ENCODE data around the gene HPS4.

The HPS4 gene

DNA sequence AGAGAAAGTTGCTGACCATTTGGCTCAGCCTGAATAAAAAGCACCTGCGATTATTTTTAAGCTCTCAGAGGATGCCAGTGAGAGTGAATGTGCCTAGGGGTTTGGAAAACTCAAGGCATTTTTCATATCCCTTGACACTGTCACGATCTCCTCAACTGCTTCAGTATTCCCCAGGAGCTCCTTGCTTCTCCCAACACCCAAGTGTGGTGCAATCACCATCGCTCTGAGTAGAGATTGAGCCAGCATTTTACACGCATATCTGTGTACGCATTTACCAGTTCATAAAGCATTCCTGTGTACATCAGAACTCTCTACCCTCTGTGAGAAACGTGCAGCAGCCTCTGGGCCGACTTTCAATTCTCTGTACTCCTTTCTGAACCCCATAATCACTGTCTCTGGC lies 1.4 kb upstream of the HPS4 start:
- peak in 1 of 2 experiments; percentile 38 for DNase-seq
- TF ChIP-seq POLR2A (IDR thresholded peaks at IDR 0.05; ENCODE audit: low read length) (no peak), GATA1 (IDR thresholded peaks at IDR 0.05; ENCODE audit: low read depth, low read length) (no peak)

DNA sequence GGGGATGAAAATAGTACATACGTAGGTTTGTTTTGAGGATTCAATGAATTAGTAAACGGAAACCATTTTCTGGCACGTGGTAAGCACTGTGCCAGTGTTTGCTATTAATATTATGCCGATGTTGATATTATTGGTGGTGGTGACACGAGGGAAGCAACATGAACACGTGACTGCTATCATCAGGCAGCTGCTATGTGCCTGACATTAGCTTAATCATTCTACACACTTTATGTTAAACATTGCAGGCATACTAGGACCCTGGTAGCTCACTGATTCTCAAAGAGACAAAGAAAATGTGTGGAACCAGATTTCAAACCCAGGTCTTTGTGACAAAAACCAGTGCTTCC lies 750 bp upstream of the HPS4 start:
- DNase-seq: peak in 1 of 2 experiments; percentile 79
- TF ChIP-seq GATA1 (IDR thresholded peaks at IDR 0.05; ENCODE audit: low read depth, low read length) (no peak), POLR2A (IDR thresholded peaks at IDR 0.05; ENCODE audit: low read length) (no peak)

DNA sequence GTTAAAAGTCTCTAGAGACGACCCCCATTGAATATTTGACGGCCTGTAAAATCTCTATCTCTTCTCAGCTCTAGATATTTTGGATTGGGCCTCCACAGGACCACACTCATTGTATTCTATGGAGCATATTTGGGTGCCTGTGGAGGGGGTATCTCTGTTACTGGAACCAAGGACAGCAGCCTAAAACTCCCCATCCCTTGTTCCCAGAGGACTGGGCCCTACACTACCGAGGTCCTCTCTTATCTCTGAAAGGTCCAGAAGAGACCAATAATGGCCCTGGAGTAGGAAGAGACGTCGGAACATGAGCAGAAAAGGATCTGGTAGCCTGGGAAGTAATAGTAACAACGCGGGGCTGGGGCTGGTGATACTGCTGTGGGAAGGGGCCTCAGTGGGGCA lies 542 bp downstream of the HPS4 start:
- DNase-seq: no peak
- TF ChIP-seq GATA1 (IDR thresholded peaks at IDR 0.05; ENCODE audit: low read depth, low read length) (no peak), POLR2A (IDR thresholded peaks at IDR 0.05; ENCODE audit: low read length) (no peak)

DNA sequence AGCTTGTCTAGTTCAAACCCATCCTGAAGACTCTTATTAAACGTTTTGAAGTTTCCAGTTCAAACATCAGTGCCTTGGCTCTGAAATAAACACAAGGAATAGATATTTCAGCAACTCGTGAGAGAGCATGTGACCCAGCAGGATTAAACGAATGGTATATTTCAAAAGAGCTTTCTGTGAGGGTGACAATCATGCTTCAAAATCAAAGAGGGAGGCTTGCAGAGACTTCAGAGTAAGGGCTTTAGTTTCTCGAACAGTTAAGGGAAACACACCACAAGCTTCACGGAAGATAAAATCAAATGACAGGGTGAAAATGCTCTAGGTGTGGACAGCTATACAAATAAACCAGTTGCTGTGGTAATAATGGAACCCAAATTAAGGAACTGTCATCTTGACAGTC lies 1.4 kb downstream of the HPS4 start:
- peak; percentile 57 to 68 for DNase-seq
- TF ChIP-seq GATA1 (IDR thresholded peaks at IDR 0.05; ENCODE audit: low read depth, low read length) (no peak), POLR2A (IDR thresholded peaks at IDR 0.05; ENCODE audit: low read length) (no peak)

DNA sequence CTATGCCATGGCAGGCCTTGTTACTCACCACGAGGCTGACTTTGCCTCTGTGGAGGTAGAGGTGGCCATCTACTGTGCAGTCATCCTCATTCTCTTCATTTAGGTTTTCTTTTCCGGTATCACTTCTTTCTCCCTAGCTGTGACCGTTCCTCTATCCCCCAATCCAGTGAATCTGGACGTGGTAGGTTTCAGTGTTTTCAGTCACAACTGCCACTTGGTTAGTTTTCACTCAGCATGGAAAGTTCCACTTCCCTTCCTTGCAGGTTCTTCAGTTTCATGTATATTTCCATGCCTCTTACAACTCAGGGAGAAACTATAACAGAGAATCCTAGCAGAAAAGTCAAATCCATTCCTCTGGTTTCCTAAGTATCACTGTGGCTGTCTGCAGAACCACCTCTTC lies 1.9 kb downstream of the HPS4 start:
- TF ChIP-seq GATA1 (IDR thresholded peaks at IDR 0.05; ENCODE audit: low read depth, low read length): no peak
- no peak for TF ChIP-seq POLR2A (IDR thresholded peaks at IDR 0.05; ENCODE audit: low read length)
- DNase-seq: peak in 1 of 2 experiments; percentile 51

DNA sequence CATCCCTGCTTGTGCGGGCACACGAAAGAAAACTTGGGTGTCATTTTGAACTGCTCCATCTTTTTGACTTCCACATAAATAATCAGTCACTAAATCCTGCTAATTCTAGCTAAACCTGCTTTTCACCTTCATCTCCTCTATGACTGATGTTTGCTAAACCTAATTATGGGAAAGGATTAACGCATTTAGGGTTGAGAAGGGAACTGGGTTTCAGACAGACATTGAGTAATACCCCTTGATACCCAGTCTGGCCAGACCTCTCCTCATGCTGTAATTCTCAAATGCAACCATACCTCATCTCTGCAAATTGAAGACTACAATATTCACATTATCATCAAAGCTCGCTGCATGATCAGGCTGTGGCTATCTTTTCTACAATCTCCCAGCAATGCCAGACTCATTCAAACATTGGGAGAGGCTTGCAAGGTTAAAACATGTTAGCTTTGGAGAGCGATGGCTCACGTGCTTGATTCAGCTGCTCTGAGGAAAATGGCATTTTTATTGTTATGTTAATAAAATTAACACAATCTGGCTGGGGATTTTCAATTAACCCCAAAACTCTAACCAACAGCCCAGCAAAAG lies 2.4 kb downstream of the HPS4 start:
- TF ChIP-seq GATA1 (IDR thresholded peaks at IDR 0.05; ENCODE audit: low read depth, low read length): no peak
- no peak for TF ChIP-seq POLR2A (IDR thresholded peaks at IDR 0.05; ENCODE audit: low read length)
- DNase-seq: peak; percentile 36 to 51

DNA sequence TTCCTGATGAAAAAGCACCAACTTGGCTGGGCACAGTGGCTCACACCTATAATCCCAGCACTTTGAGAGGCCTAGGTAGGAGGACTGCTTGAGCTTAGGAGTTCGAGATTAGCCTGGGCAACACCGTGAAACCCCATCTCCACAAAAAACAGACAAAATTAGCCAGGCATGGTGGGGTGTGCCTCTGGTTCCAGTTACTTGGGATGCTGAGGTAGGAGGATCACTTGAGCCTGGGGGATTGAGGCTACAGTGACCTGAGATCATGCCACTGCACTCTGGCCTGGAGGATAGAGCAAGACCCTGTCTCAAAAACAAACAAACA lies 3.0 kb downstream of the HPS4 start:
- DNase-seq: no peak

DNA sequence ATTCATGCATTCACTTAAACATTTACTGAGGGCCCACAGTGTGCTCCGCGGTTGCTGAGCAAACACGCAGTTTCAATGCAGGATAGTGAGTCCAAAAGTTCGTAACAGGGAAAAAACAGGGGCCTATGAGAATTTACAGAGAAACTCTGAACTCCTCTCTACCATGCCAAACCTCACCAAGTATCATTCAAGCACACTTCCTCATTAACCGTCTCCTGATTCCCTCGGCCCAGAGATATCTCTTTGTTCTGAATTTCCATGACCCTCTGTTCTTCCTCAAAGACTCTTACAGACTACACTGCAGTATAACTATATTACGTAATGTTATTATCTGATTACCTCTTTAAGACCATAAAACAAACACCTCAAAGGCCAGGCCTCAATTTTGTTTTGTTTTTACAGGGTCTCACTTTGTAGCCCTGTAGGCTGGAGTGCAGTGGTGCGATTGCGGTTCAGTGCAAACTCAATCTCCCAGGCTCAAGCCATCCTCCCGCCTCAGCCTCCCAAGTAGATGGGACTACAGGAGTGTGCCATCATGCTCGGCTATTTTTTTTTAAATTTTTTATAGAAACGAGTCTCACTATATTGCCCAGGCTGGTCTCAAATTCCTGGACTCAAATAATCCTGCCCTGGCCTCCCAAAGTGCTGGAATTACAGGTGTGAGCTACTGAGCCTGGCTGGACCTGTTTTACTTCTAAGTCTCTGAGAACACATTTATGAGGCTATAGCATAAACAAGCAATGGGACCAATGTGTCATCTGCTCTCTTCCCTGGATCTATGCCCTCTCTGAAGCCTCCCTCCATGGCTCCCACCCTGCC lies 3.6 kb downstream of the HPS4 start:
- peak in 1 of 2 experiments; percentile 51 for DNase-seq
- TF ChIP-seq GATA1 (IDR thresholded peaks at IDR 0.05; ENCODE audit: low read depth, low read length) (no peak), POLR2A (IDR thresholded peaks at IDR 0.05; ENCODE audit: low read length) (peak; percentile 80)

More for the DNA sequence above, 3.0 kb downstream of the HPS4 start:
- TF ChIP-seq POLR2A (IDR thresholded peaks at IDR 0.05; ENCODE audit: low read length) (no peak), GATA1 (IDR thresholded peaks at IDR 0.05; ENCODE audit: low read depth, low read length) (no peak)

DNA sequence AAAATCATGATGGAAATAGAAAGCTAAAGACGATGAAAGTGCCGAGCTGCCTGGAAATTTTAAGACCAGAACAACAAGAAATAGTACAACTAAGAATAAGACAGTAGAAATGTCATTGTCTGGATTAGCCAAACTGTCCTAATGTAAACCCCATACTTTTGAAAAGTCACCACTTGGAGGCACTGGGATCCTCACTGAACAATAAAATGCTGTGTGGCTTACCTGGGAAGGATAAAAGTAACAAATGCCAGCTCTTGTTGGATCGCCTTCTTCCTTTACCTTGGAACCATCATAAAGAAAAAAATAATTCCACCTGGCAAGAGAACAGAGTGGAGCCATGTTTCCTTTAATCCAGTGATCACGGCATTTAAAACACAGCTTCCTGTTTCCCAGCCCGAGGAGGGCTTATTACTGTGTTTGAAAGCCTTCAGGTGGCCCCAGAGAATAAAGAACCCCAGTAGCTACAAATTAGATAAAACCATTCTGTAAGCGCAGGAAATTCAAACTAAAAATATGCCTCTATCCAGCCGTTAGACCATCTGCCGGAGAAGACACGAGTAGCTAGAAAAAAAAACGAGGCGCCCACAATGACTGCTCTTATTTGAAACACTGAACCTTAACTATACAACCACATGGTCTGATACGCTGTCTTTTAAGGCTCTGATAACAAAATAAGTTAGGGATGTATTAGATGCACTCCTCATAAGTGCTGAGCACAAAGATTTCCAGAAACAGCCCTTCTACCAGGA lies 4.4 kb downstream of the HPS4 start:
- DNase-seq: peak; percentile 88 to 93
- TF ChIP-seq POLR2A (IDR thresholded peaks at IDR 0.05; ENCODE audit: low read length) (no peak), GATA1 (IDR thresholded peaks at IDR 0.05; ENCODE audit: low read depth, low read length) (no peak)

DNA sequence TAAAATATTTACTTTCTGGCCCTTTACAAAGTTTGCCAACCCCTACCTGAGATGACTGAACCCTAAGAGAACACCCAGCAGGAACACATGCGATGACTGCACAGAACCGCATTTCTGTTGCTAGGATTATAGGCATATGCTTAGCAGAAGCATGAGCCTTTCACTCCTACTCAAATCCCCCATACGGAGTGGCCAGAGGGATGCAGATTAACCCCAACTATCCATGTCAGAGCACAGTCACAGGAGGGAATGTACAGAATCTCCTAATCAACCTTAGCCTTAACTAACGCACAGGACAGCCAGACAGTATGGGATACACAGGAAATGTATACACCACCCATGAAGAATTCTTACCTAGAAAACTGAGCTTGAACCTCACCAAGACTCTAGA lies 6.2 kb downstream of the HPS4 start:
- TF ChIP-seq GATA1 (IDR thresholded peaks at IDR 0.05; ENCODE audit: low read depth, low read length) (no peak), POLR2A (IDR thresholded peaks at IDR 0.05; ENCODE audit: low read length) (no peak)
- DNase-seq: no peak

DNA sequence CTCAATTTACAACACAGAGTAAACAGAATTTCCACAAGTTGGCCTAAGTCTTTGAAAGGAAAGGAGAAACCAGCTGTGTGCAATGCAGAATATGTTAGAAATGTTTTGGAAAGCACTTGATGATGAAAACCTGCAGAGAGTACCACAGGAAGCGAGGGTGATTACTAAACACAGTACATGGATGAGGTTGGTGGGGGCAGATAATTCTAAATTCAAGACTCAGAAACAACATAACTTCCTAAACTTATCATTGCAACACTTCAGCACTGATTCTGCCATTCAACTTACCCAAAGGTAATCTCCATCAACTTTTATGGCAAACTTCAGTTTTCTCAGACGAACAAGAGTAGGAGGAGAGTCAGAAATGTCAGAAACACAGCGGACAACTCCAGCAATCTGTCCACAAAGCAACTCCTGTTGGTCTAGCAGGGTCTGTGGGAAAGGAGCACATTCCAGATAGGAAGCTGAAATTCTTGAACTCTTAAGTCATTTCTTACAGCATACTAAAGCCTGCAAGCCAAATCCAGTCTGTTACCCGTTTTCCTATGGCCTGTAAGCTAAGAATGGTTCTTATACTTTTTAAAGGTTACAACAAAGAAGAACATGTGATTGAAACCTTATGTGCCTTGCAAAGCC lies 6.8 kb downstream of the HPS4 start:
- TF ChIP-seq POLR2A (IDR thresholded peaks at IDR 0.05; ENCODE audit: low read length): no peak
- no peak for TF ChIP-seq GATA1 (IDR thresholded peaks at IDR 0.05; ENCODE audit: low read depth, low read length)
- DNase-seq: no peak

DNA sequence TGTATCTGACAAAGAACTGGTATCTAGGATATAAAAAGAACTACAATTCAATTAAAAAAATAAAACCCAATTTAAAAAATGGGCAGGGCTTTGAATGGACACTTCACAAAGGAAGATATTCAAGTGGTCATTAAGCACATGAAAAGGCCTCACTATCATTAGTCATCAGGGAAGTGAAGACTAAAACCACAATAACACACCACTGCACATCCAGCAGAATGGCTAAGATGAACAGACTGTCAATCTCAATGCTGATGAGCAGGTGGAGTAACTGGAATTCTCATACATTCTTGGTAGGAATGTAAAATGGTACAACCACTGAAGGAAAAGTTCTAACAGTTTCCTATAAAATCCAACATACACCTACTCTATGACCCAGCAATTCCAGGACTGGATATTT lies 8.9 kb downstream of the HPS4 start:
- TF ChIP-seq GATA1 (IDR thresholded peaks at IDR 0.05; ENCODE audit: low read depth, low read length) (no peak), POLR2A (IDR thresholded peaks at IDR 0.05; ENCODE audit: low read length) (no peak)
- DNase-seq: no peak

DNA sequence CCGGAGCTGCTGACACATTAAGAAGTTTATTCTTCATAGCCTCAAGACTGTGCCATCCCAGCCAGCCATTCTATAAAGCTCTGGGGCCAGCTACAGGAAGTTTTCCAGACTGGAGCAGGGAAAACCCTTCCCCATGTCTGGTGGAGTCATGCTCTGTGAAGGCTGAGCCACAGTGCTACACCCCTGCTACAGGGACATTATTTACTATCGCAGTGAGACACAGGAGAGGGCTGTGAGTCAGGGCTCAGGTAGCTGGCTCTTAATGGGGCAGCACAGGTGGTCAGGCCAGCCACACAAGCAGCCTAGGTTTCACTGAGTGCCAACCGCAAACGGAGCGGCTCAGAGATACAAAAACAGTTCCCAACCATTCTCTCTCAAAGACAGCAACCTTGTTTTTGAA lies 12.1 kb downstream of the HPS4 start:
- TF ChIP-seq POLR2A (IDR thresholded peaks at IDR 0.05; ENCODE audit: low read length) (no peak), GATA1 (IDR thresholded peaks at IDR 0.05; ENCODE audit: low read depth, low read length) (no peak)
- no peak for DNase-seq

DNA sequence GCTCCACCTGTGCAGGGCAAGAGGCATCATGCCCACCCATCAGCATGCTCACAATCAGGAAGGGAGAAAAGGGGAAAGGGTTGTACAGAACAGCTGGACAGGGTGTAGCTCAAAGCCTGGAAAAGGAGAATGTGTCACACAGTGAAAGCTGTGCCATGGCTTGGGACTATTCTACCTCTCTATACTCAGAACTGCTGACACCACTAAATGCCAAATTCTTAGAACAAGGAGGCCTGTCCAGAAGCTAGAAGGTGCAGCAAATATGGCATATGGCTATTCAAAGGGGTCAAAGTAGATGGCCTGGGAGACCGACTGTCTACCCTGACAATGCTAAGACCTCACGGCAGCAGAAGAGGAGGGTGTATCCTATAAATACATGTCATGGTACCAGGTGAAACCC lies 12.8 kb downstream of the HPS4 start:
- DNase-seq: no peak

More for the DNA sequence above, 12.8 kb downstream of the HPS4 start:
- TF ChIP-seq POLR2A (IDR thresholded peaks at IDR 0.05; ENCODE audit: low read length) (no peak), GATA1 (IDR thresholded peaks at IDR 0.05; ENCODE audit: low read depth, low read length) (no peak)

Data from erythroblast (primary cell).